HEK293 (cell line): ENCODE measurements around the gene ASPRV1.

ENCODE experiments used
- CTCF ChIA-PET: fragments of 350-600 bp; formaldehyde crosslinking; extraction: SDS; loops from one replicate; lab custom pipeline; 2021; ENCODE audit warnings: antibody characterized with exemption; lab: Yijun Ruan, JAX
- POLR2A ChIA-PET: fragments of 300-600 bp; formaldehyde crosslinking; extraction: SDS; loops from one replicate; lab custom pipeline; 2020; ENCODE audit warnings: antibody characterized with exemption, inconsistent platforms; lab: Yijun Ruan, JAX
- H3K27ac ChIP-seq: fragments of 200-500 bp; sonication (Bioruptor generic); 2 replicates; pipeline ENCODE4 v1.5.1; 2014; ENCODE audit warnings: low read depth, low read length, control low read depth, inconsistent platforms; ENCODE audit errors: extremely low read depth
- H3K36me3 ChIP-seq, 2 experiments: fragments of 200-500 bp in 1 of 2; sonication (Bioruptor generic) in 1 of 2; 1 replicate in 1 of 2; 2 replicates in 1 of 2; pipeline ENCODE4 v1.5.1; 2014 to 2017; ENCODE audit warnings: inconsistent platforms in 2 of 2, low read length in 2 of 2; ENCODE audit not compliant: control insufficient read depth in 2 of 2, insufficient read depth in 1 of 2
- H3K4me1 ChIP-seq: fragments of 200-500 bp; sonication (Bioruptor generic); 2 replicates; pipeline ENCODE4 v1.5.1; 2014; ENCODE audit warnings: mild to moderate bottlenecking, low read length, inconsistent platforms; ENCODE audit not compliant: control insufficient read depth, insufficient read depth
- H3K4me3 ChIP-seq: 2 replicates; pipeline ENCODE4 v1.5.1; 2011; ENCODE audit warnings: low read depth, mild to moderate bottlenecking, control low read depth, low read length, moderate library complexity
- H3K9me3 ChIP-seq: fragments of 200-500 bp; sonication (Bioruptor generic); 2 replicates; pipeline ENCODE4 v1.5.1; 2014; ENCODE audit warnings: low read depth, low read length, inconsistent platforms; ENCODE audit not compliant: control insufficient read depth, insufficient read depth
- HIC1 ChIP-seq: fragments of 450-650 bp; formaldehyde crosslinking; IDR thresholded peaks from 2 replicates; pipeline ENCODE4 v1.5.1; 2016; ENCODE audit warnings: missing biosample characterization, missing genetic modification characterization
- KLF7 ChIP-seq: fragments of 450-650 bp; formaldehyde crosslinking; IDR thresholded peaks from 2 replicates; pipeline ENCODE4 v1.5.1; 2016; ENCODE audit warnings: missing biosample characterization, missing genetic modification characterization, borderline replicate concordance
- SP3 ChIP-seq: fragments of 450-650 bp; formaldehyde crosslinking; IDR thresholded peaks from 2 replicates; pipeline ENCODE4 v1.5.1; 2016; ENCODE audit warnings: missing biosample characterization, missing genetic modification characterization
- TRIM28 ChIP-seq: IDR thresholded peaks from 2 replicates; pipeline ENCODE4 v1.6.1; 2011; ENCODE audit warnings: low read length, control low read depth, borderline replicate concordance
- ZBTB1 ChIP-seq: fragments of 450-650 bp; formaldehyde crosslinking; IDR thresholded peaks from 2 replicates; pipeline ENCODE4 v1.5.1; 2016; ENCODE audit warnings: missing biosample characterization, missing genetic modification characterization
- ZNF114 ChIP-seq: fragments of 450-650 bp; formaldehyde crosslinking; IDR thresholded peaks from 2 replicates; pipeline ENCODE4 v1.5.0; 2017; ENCODE audit warnings: missing biosample characterization, missing genetic modification characterization
- ZNF121 ChIP-seq: fragments of 450-650 bp; formaldehyde crosslinking; IDR thresholded peaks from 2 replicates; pipeline ENCODE4 v1.5.1; 2016; ENCODE audit warnings: missing biosample characterization, missing genetic modification characterization
- ZNF133 ChIP-seq: fragments of 450-650 bp; formaldehyde crosslinking; IDR thresholded peaks from 2 replicates; pipeline ENCODE4 v1.5.1; 2016; ENCODE audit warnings: missing biosample characterization, missing genetic modification characterization
- ZNF174 ChIP-seq: fragments of 450-650 bp; formaldehyde crosslinking; IDR thresholded peaks from 2 replicates; pipeline ENCODE4 v1.5.0; 2017; ENCODE audit warnings: missing biosample characterization, mild to moderate bottlenecking, missing genetic modification characterization
- ZNF211 ChIP-seq: fragments of 450-650 bp; formaldehyde crosslinking; IDR thresholded peaks from 2 replicates; pipeline ENCODE4 v1.5.1; 2016; ENCODE audit warnings: low read depth, missing biosample characterization, missing genetic modification characterization
- ZNF354C ChIP-seq: fragments of 450-650 bp; formaldehyde crosslinking; IDR thresholded peaks from 2 replicates; pipeline ENCODE4 v1.5.1; 2016; ENCODE audit warnings: missing biosample characterization, missing genetic modification characterization, low read depth, borderline replicate concordance
- ZNF404 ChIP-seq: fragments of 450-650 bp; formaldehyde crosslinking; IDR thresholded peaks from 2 replicates; pipeline ENCODE4 v1.5.1; 2017; ENCODE audit warnings: missing biosample characterization, missing genetic modification characterization
- ZNF521 ChIP-seq: fragments of 450-650 bp; formaldehyde crosslinking; IDR thresholded peaks from 2 replicates; pipeline ENCODE4 v1.5.1; 2017; ENCODE audit warnings: missing biosample characterization, mild to moderate bottlenecking, missing genetic modification characterization
- ZNF558 ChIP-seq: fragments of 450-650 bp; formaldehyde crosslinking; IDR thresholded peaks from 2 replicates; pipeline ENCODE4 v1.5.1; 2016; ENCODE audit warnings: missing biosample characterization, missing genetic modification characterization
- ZNF560 ChIP-seq: fragments of 450-650 bp; formaldehyde crosslinking; IDR thresholded peaks from 2 replicates; pipeline ENCODE4 v1.5.1; 2017; ENCODE audit warnings: missing biosample characterization, missing genetic modification characterization, borderline replicate concordance
- ZNF561 ChIP-seq: fragments of 450-650 bp; IDR thresholded peaks from 2 replicates; pipeline ENCODE4 v1.5.1; 2018; ENCODE audit warnings: missing biosample characterization, missing genetic modification characterization, borderline replicate concordance
- ZNF623 ChIP-seq: fragments of 450-650 bp; formaldehyde crosslinking; IDR thresholded peaks from 2 replicates; pipeline ENCODE4 v1.5.1; 2016; ENCODE audit warnings: missing biosample characterization, missing genetic modification characterization
- ZNF629 ChIP-seq: fragments of 450-650 bp; formaldehyde crosslinking; IDR thresholded peaks from 2 replicates; pipeline ENCODE4 v1.5.1; 2017; ENCODE audit warnings: missing biosample characterization, missing genetic modification characterization
- ZNF639 ChIP-seq: fragments of 450-650 bp; formaldehyde crosslinking; IDR thresholded peaks from 2 replicates; pipeline ENCODE4 v1.5.1; 2016; ENCODE audit warnings: missing biosample characterization, missing genetic modification characterization
- ZNF664 ChIP-seq: fragments of 450-650 bp; formaldehyde crosslinking; IDR thresholded peaks from 2 replicates; pipeline ENCODE4 v1.5.1; 2016; ENCODE audit warnings: missing biosample characterization, missing genetic modification characterization
- ZNF670 ChIP-seq: fragments of 450-650 bp; formaldehyde crosslinking; IDR thresholded peaks from 2 replicates; pipeline ENCODE4 v1.5.1; 2016; ENCODE audit warnings: missing biosample characterization, missing genetic modification characterization, low read depth
- TF ChIP-seq, protein P1 (sequence below): fragments of 450-650 bp; formaldehyde crosslinking; IDR thresholded peaks from 2 replicates; pipeline ENCODE4 v1.5.1; 2016; ENCODE audit warnings: missing biosample characterization, missing genetic modification characterization, borderline replicate concordance

Gene ASPRV1

DNA sequence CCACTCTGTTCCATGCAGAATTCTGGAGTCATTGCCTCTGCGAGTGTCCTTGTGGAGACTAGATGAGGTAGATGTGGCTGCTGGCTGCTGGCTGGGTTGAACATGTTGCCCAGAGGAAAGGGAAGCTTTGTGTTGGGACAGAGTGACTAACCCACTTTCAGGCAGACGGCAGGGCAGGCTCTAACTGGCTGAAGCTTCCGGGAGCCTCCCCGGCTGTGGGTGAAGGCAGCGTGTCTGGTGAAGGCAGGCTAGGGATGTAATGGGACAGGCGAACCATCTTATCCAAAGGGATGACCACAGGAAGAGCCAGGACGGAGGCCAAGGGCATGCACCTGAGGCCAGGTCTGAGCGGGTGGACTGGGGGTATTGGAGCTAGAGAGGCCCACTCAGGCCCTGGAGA, 16.0 kb downstream of the ASPRV1 start:
- POLR2A ChIA-PET: no interaction called here
- H3K4me1 ChIP-seq: no peaks in the 10 kb centered on the region
- H3K4me3 ChIP-seq: no peak overlapping the region
- H3K36me3 ChIP-seq: peaks cover 0 to 12% of the 10 kb centered on the region in 2 experiments; a peak in 1 of 3 replicates
- no peak overlapping the region for H3K27ac ChIP-seq
- no peak for TF ChIP-seq SP3 (tag by site-specific recombination)
- TF ChIP-seq ZNF114 (tag by site-specific recombination): no peak
- no peak for TF ChIP-seq KLF7 (tag by site-specific recombination)
- TF ChIP-seq ZNF670 (tag by site-specific recombination): no peak
- no peak for TF ChIP-seq ZNF560 (tag by site-specific recombination)
- TF ChIP-seq ZNF558 (tag by site-specific recombination): no peak
- no peak for TF ChIP-seq ZNF211
- TF ChIP-seq ZNF664 (tag by site-specific recombination): no peak
- no peak for TF ChIP-seq ZNF521 (tag by site-specific recombination)
- no peak for TF ChIP-seq ZBTB1 (tag by site-specific recombination)
- TF ChIP-seq ZNF354C (tag by site-specific recombination): no peak
- no peak for TF ChIP-seq ZNF623 (tag by site-specific recombination)
- TF ChIP-seq ZNF174 (tag by site-specific recombination): no peak
- TF ChIP-seq ZNF561 (tag by site-specific recombination): no peak
- TF ChIP-seq ZNF629 (tag by site-specific recombination): no peak
- H3K9me3 ChIP-seq: no peaks in the 10 kb centered on the region
- CTCF ChIA-PET: interaction anchor here (0.6 kb wide), 1 partner anchor 37 kb away, joined by 3 read pairs; no protein-coding TSS in a partner anchor

DNA sequence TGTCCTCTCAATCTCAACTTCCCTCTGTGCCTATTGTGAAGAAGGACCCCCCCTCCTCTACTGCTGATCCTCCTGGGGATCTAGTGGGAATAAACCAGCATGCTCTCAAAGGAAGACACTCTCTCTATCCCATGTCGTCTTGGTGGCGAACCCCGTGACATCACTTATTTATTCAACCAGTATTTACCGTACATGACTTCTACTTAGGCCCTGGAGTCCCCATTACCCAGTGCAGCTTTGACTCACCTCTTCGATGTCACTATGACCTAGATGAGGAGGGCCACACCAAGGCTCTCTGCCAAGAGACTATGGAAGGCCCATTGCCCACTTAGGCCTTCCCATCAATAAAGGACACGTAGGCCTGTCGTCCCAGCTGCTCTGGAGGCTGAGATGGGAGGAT, 16.7 kb downstream of the ASPRV1 start:
- H3K27ac ChIP-seq: no peak overlapping the region
- CTCF ChIA-PET: interaction anchor here (1.1 kb wide), 1 partner anchor 126 kb away, joined by 3 read pairs; no protein-coding TSS in a partner anchor
- no peak for TF ChIP-seq TRIM28
- no peak for TF ChIP-seq ZNF404 (tag by site-specific recombination)
- TF ChIP-seq, all 188 proteins: peak for 0
- H3K36me3 ChIP-seq: peaks cover 4 to 16% of the 10 kb centered on the region in 2 experiments; a peak in 2 of 3 replicates
- H3K4me3 ChIP-seq: no peak overlapping the region
- no peaks in the 10 kb centered on the region for H3K9me3 ChIP-seq
- POLR2A ChIA-PET: no interaction called here
- no peaks in the 10 kb centered on the region for H3K4me1 ChIP-seq

- ChIA-PET POLR2A (no interaction called here), CTCF (interaction anchor here (0.5 to 1.1 kb wide), 4 partner anchors 18 to 127 kb away, joined by 3 read pairs; no protein-coding TSS in a partner anchor)
- H3K4me1 ChIP-seq: no peaks in the 10 kb centered on the region
- H3K9me3 ChIP-seq: no peaks in the 10 kb centered on the region
- TF ChIP-seq ZNF121 (tag by site-specific recombination) (no peak), HIC1 (tag by site-specific recombination) (no peak), ZNF639 (no peak), ZNF133 (tag by site-specific recombination) (no peak)
- TF ChIP-seq, protein P1, sequence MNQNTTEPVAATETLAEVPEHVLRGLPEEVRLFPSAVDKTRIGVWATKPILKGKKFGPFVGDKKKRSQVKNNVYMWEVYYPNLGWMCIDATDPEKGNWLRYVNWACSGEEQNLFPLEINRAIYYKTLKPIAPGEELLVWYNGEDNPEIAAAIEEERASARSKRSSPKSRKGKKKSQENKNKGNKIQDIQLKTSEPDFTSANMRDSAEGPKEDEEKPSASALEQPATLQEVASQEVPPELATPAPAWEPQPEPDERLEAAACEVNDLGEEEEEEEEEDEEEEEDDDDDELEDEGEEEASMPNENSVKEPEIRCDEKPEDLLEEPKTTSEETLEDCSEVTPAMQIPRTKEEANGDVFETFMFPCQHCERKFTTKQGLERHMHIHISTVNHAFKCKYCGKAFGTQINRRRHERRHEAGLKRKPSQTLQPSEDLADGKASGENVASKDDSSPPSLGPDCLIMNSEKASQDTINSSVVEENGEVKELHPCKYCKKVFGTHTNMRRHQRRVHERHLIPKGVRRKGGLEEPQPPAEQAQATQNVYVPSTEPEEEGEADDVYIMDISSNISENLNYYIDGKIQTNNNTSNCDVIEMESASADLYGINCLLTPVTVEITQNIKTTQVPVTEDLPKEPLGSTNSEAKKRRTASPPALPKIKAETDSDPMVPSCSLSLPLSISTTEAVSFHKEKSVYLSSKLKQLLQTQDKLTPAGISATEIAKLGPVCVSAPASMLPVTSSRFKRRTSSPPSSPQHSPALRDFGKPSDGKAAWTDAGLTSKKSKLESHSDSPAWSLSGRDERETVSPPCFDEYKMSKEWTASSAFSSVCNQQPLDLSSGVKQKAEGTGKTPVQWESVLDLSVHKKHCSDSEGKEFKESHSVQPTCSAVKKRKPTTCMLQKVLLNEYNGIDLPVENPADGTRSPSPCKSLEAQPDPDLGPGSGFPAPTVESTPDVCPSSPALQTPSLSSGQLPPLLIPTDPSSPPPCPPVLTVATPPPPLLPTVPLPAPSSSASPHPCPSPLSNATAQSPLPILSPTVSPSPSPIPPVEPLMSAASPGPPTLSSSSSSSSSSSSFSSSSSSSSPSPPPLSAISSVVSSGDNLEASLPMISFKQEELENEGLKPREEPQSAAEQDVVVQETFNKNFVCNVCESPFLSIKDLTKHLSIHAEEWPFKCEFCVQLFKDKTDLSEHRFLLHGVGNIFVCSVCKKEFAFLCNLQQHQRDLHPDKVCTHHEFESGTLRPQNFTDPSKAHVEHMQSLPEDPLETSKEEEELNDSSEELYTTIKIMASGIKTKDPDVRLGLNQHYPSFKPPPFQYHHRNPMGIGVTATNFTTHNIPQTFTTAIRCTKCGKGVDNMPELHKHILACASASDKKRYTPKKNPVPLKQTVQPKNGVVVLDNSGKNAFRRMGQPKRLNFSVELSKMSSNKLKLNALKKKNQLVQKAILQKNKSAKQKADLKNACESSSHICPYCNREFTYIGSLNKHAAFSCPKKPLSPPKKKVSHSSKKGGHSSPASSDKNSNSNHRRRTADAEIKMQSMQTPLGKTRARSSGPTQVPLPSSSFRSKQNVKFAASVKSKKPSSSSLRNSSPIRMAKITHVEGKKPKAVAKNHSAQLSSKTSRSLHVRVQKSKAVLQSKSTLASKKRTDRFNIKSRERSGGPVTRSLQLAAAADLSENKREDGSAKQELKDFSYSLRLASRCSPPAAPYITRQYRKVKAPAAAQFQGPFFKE (tag by site-specific recombination): no peak
- no peak overlapping the region for H3K27ac ChIP-seq
- no peak overlapping the region for H3K4me3 ChIP-seq
- H3K36me3 ChIP-seq: peaks cover 5 to 22% of the 10 kb centered on the region in 2 experiments; a peak in 2 of 3 replicates
These were observed 17.4 kb downstream of the ASPRV1 start for GRCh38 chr2:69943843-69944525.
